Lung (tissue), 12 donors: ENCODE measurements around the gene CRYBG1. TPM values are rescaled to one million over a fixed set of nuclear protein-coding genes. Genes with fewer than 3 reads are reported as not detected.

Source experiments
- ATAC-seq: fragments of 200-7000 bp; cut with Tn5 transposase; one replicate; pipeline ENCODE4 v1.9.1; 2020; ENCODE audit warnings: moderate number of reproducible peaks; ENCODE audit not compliant: insufficient read depth, low FRiP score
- DNase-seq, 3 donors: peaks; one replicate each; pipeline ENCODE4 v3.0.0-alpha.2; 2013 to 2017
- H3K27ac ChIP-seq, 2 donors: one replicate each; pipeline ENCODE4 v1.5.1; 2013; ENCODE audit warnings: mild to moderate bottlenecking in 2 of 2, moderate library complexity in 2 of 2, control low read depth in 1 of 2, inconsistent platforms in 1 of 2, low read depth in 1 of 2, low read length in 1 of 2
- H3K27me3 ChIP-seq, 3 donors: one replicate each; pipeline ENCODE4 v1.5.1; 2013; ENCODE audit warnings: low read length in 2 of 3; ENCODE audit not compliant: control insufficient read depth in 3 of 3, insufficient read depth in 3 of 3
- H3K36me3 ChIP-seq, 4 donors: one replicate each; pipeline ENCODE4 v1.5.1; 2013; ENCODE audit warnings: low read length in 4 of 4, mild to moderate bottlenecking in 1 of 4, moderate library complexity in 1 of 4; ENCODE audit not compliant: control insufficient read depth in 4 of 4, insufficient read depth in 4 of 4
- H3K4me1 ChIP-seq, 5 donors: one replicate each; pipeline ENCODE4 v1.5.1; 2013; ENCODE audit warnings: low read length in 5 of 5, mild to moderate bottlenecking in 2 of 5, moderate library complexity in 1 of 5; ENCODE audit not compliant: control insufficient read depth in 5 of 5, insufficient read depth in 5 of 5
- H3K4me3 ChIP-seq: one replicate; pipeline ENCODE4 v1.5.1; 2013; ENCODE audit warnings: mild to moderate bottlenecking, control low read depth, moderate library complexity
- H3K9ac ChIP-seq, 2 donors: one replicate each; pipeline ENCODE4 v1.5.1; 2013; ENCODE audit warnings: low read length in 2 of 2, control low read depth in 1 of 2; ENCODE audit not compliant: insufficient read depth in 1 of 2
- H3K9me3 ChIP-seq, 4 donors: one replicate each; pipeline ENCODE4 v1.5.1; 2013; ENCODE audit warnings: low read length in 3 of 4, mild to moderate bottlenecking in 1 of 4, moderate library complexity in 1 of 4; ENCODE audit not compliant: control insufficient read depth in 4 of 4, insufficient read depth in 3 of 4
- WGBS, 2 donors: extraction: QIAGEN DNeasy Blood & Tissue Kit; methylation state at CpG; one replicate each; pipeline ENCODE4 v1.1.7; 2013; 5-methylcytosine and 5-hydroxymethylcytosine counted together
- polyA plus RNA-seq, 2 donors: library from polyadenylated mRNA; stranded (reverse); fragments of 200-250 nt; gene quantifications; one replicate each; pipeline ENCODE4 v1.2.1, GENCODE V29; 2013
- total RNA-seq, 2 donors: library from RNA; depleted of rRNA in 1 of 2; stranded (reverse); fragments of >200 nt in 1 of 2; gene quantifications; one replicate each; pipeline ENCODE4 v1.2.1, GENCODE V29; 2014 to 2021
- TF ChIP-seq, protein P1 (sequence below): IDR thresholded peaks from 2 replicates; pipeline ENCODE4 v1.5.1; 2012; ENCODE audit warnings: mild to moderate bottlenecking; ENCODE audit errors: control extremely low read depth, extremely low read depth
- donor health status: control.
- donor health status: control.
- donor health status: Bipolar disorder and iron deficiency.
- donor health status: healthy.
- donor health status: DM: yes; HTN: yes; CAD: no.

CRYBG1 gene
- total and polyA plus RNA-seq, 4 donors = 5.7 to 28.0 (median 12.6) TPM

DNA sequence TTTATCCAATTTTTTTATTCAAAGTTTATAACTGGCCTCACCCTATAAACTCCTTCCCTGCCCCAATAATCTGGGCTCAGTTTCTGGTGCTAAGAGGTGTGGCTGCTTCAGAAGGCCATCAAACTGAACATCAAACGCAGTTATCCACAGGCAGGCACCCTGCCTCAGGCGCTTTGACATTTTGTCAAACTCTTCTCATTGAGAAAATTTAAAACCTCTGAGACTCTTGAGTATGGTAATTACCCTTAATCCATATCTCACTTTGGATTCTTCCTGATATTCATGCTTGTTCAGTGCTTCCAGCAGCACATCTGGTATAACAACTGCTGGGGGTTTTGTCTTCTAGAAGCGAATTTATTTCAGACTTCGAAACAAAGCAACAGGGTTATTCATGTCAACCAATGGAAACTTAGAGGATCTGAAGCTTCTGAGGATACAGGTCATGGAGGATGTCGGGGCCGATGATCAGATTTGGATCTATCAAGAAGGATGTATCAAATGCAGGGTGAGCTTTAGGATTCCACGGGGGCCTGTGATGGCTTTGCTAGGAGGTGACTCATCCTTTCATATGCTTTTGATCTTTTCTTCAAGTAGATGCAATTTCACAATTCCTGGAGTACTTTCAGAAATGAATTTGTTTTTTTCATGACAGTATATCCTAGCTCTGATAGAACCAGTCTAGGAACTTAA is 200.6 kb downstream of the CRYBG1 start:
- TF ChIP-seq, protein P1, sequence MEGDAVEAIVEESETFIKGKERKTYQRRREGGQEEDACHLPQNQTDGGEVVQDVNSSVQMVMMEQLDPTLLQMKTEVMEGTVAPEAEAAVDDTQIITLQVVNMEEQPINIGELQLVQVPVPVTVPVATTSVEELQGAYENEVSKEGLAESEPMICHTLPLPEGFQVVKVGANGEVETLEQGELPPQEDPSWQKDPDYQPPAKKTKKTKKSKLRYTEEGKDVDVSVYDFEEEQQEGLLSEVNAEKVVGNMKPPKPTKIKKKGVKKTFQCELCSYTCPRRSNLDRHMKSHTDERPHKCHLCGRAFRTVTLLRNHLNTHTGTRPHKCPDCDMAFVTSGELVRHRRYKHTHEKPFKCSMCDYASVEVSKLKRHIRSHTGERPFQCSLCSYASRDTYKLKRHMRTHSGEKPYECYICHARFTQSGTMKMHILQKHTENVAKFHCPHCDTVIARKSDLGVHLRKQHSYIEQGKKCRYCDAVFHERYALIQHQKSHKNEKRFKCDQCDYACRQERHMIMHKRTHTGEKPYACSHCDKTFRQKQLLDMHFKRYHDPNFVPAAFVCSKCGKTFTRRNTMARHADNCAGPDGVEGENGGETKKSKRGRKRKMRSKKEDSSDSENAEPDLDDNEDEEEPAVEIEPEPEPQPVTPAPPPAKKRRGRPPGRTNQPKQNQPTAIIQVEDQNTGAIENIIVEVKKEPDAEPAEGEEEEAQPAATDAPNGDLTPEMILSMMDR = no peak
- Histone ChIP-seq H3K27ac (no peak overlapping the region), H3K27me3 (no peaks in the 10 kb centered on the region), H3K4me1 (no peaks in the 10 kb centered on the region), H3K36me3 (peaks cover 0 to 4% (median 2%) of the 10 kb centered on the region in 4 donors), H3K4me3 (no peak overlapping the region), H3K9me3 (no peaks in the 10 kb centered on the region), H3K9ac (no peak overlapping the region)
- ATAC-seq (no peak), DNase-seq (no peak)
- WGBS, 2 donors = 83 to 87% methylated on average over 7 of the region's 7 CpGs

DNA sequence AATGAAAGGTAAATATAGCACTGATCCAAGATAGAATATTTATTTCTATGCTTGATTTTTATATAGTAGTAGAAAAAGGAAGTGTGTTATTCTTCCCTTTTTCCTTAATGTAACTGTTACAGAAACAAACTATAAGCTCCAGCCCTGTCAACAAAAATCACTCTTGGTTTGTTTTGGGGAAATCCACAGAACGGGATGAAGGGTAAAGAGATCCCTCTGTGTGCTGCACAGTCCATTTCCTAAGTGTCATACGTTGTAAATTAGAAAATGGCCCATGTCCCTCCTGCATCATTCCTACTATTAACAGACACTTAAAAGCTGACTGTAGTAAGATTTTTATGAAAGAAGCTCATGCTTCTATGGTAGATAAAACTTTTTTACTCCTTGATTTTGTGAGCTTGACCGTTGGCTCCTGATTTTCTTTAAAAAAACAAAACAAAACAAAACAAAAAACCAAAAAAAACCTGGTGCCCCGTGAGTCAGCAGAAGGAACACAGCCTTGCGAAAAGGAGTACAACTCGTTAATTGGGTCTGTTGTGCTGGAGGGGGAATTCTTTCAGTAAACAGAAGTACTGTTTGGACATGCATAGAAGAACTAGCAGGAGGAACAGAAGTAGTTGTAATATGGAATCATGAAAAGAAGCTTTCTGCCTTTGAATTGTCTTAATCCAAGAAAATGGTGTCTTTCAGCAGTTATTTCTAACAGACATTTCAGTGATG is 201.3 kb downstream of the CRYBG1 start:
- no peaks in the 10 kb centered on the region for H3K9me3 ChIP-seq
- ATAC-seq (no peak), DNase-seq (no peak)
- H3K36me3 ChIP-seq = peaks cover 0 to 4% (median 2%) of the 10 kb centered on the region in 4 donors
- H3K27me3 ChIP-seq = no peaks in the 10 kb centered on the region
- H3K27ac ChIP-seq = no peak overlapping the region
- no peak overlapping the region for H3K9ac ChIP-seq
- TF ChIP-seq, protein P1 = no peak
- no peaks in the 10 kb centered on the region for H3K4me1 ChIP-seq
- no peak overlapping the region for H3K4me3 ChIP-seq
- WGBS, 2 donors = 32 to 60% methylated on average over 6 of the region's 6 CpGs

- H3K4me1 ChIP-seq = no peaks in the 10 kb centered on the region
- H3K4me3 ChIP-seq = no peak overlapping the region
- no peak for ATAC-seq
- H3K9ac ChIP-seq = no peak overlapping the region
- no peaks in the 10 kb centered on the region for H3K27me3 ChIP-seq
- TF ChIP-seq, protein P1 = no peak
- WGBS, 2 donors = 70 to 85% methylated on average over 2 of the region's 2 CpGs
- peak; percentile 39 to 61 (median 48) for DNase-seq
- H3K27ac ChIP-seq = no peak overlapping the region
- peaks cover 0 to 4% (median 3%) of the 10 kb centered on the region in 4 donors for H3K36me3 ChIP-seq
- no peaks in the 10 kb centered on the region for H3K9me3 ChIP-seq
Measured at GRCh38 chr6:106563614-106564013, 203.1 kb downstream of the CRYBG1 start.
